GM20431 (cell line): ENCODE results near the gene NAA10.

Experiments
- in situ Hi-C: fragments of 300-500 bp; cut with MseI, MboI; formaldehyde crosslinking; loops from one replicate; pipeline ENCODE4 v1.15.0; 2020; ENCODE audit warnings: low sequenced_read_pairs; ENCODE audit not compliant: unreplicated experiment

The NAA10 gene

GRCh38 chrX:153889123-153889522 is 45.7 kb downstream of the NAA10 start:
- in situ Hi-C loops = no loop called here

- in situ Hi-C loops = no loop called here
These were observed 46.5 kb downstream of the NAA10 start for GRCh38 chrX:153888344-153888743.

- in situ Hi-C loops = no loop called here
These were observed 47.5 kb downstream of the NAA10 start for GRCh38 chrX:153887385-153887784.

- in situ Hi-C loops = no loop called here
These were observed 47.9 kb downstream of the NAA10 start for GRCh38 chrX:153886915-153887314.

- in situ Hi-C loops = no loop called here
These were observed 48.6 kb downstream of the NAA10 start, which contains the start of gene L1CAM for GRCh38 chrX:153885968-153886903. Gene L1CAM, minus strand, starts transcription at chrX:153886173. Its CDS starts 10,337 bp downstream, at chrX:153875836.

GRCh38 chrX:153885208-153885787 is 49.5 kb downstream of the NAA10 start:
- in situ Hi-C loops = no loop called here

GRCh38 chrX:153884590-153884989 is 50.2 kb downstream of the NAA10 start:
- in situ Hi-C loops = no loop called here

GRCh38 chrX:153884136-153884535 is 50.7 kb downstream of the NAA10 start:
- in situ Hi-C loops = no loop called here

GRCh38 chrX:153883163-153883843 is 51.5 kb downstream of the NAA10 start:
- in situ Hi-C loops = no loop called here

GRCh38 chrX:153882557-153882956 is 52.3 kb downstream of the NAA10 start:
- in situ Hi-C loops = no loop called here

GRCh38 chrX:153882086-153882498 is 52.7 kb downstream of the NAA10 start:
- in situ Hi-C loops = no loop called here

- in situ Hi-C loops = no loop called here
These were observed 53.6 kb downstream of the NAA10 start for GRCh38 chrX:153881281-153881680.

GRCh38 chrX:153880440-153880815 is 54.4 kb downstream of the NAA10 start:
- in situ Hi-C loops = no loop called here

- in situ Hi-C loops = no loop called here
These were observed 54.9 kb downstream of the NAA10 start for GRCh38 chrX:153879741-153880439.
